Glutamatergic neuron (in vitro differentiated cells): ENCODE data around the gene ZNF558. TPM values are rescaled to one million over a fixed set of nuclear protein-coding genes. Genes with fewer than 3 reads are reported as not detected.

ENCODE experiments used
- DNase-seq: peaks from one replicate; pipeline ENCODE4 v3.0.0; 2022
- H3K27ac Mint-ChIP-seq: one replicate; pipeline ENCODE4 v1.8.0; 2020; ENCODE audit warnings: mild to moderate bottlenecking, mixed read lengths, inconsistent platforms; ENCODE audit not compliant: unreplicated experiment
- H3K27me3 Mint-ChIP-seq: one replicate; pipeline ENCODE4 v1.8.0; 2020; ENCODE audit warnings: mild to moderate bottlenecking, moderate library complexity, mixed read lengths, inconsistent platforms; ENCODE audit not compliant: unreplicated experiment
- H3K36me3 Mint-ChIP-seq: one replicate; pipeline ENCODE4 v1.8.0; 2020; ENCODE audit warnings: mild to moderate bottlenecking, mixed read lengths, inconsistent platforms; ENCODE audit not compliant: unreplicated experiment
- H3K4me1 Mint-ChIP-seq: one replicate; pipeline ENCODE4 v1.8.0; 2020; ENCODE audit warnings: mild to moderate bottlenecking, low read depth, mixed read lengths, inconsistent platforms; ENCODE audit not compliant: unreplicated experiment
- H3K4me3 Mint-ChIP-seq: one replicate; pipeline ENCODE4 v1.8.0; 2020; ENCODE audit warnings: mild to moderate bottlenecking, mixed read lengths, inconsistent platforms; ENCODE audit not compliant: unreplicated experiment
- H3K9me3 Mint-ChIP-seq: one replicate; pipeline ENCODE4 v1.8.0; 2020; ENCODE audit warnings: mild to moderate bottlenecking, moderate library complexity, mixed read lengths, inconsistent platforms; ENCODE audit not compliant: unreplicated experiment
- total RNA-seq: library from RNA; stranded (reverse); fragmentation: NEBNext Ultra II Directional; extraction: Animal tissue kit (Norgen Biotek cat#: 25700); gene quantifications from one replicate; pipeline ENCODE4 v1.2.1, GENCODE V29; 2021; ENCODE audit not compliant: unreplicated experiment
- TF ChIP-seq, protein P1 (sequence below): fragments of 200-600 bp; sonication (generic); IDR thresholded peaks from one replicate; pipeline ENCODE4 v1.5.0; 2021; ENCODE audit not compliant: partially characterized antibody, unreplicated experiment

ZNF558 gene
- total RNA-seq, 1 donor from 2014 or later: 11.7 TPM

DNA sequence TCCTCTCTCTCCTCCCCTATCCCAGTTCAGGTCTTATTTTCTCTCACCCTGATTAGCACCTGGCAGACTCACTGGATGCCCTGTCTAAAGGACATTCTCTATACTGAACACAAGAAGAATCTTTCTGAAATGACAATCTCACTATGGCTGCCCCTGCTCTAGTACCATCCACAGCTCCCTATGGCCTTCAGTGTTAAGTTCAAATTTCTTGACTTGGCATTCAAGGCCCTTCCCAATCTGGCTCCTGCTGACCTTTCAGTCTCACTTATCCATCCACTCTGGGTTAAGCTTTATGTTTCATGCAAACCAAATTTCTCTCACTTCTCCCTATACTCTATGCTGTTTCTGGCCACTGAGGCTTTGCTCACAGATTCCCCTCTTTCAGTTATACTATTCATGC is 34.2 kb upstream of the ZNF558 start:
- no peak for DNase-seq
- Mint-ChIP-seq H3K27me3 (peaks cover 2% of the 10 kb centered on the region), H3K27ac (no peak overlapping the region), H3K9me3 (peaks cover 5% of the 10 kb centered on the region), H3K4me3 (no peak overlapping the region), H3K36me3 (no peaks in the 10 kb centered on the region), H3K4me1 (no peaks in the 10 kb centered on the region)
- TF ChIP-seq, protein P1, sequence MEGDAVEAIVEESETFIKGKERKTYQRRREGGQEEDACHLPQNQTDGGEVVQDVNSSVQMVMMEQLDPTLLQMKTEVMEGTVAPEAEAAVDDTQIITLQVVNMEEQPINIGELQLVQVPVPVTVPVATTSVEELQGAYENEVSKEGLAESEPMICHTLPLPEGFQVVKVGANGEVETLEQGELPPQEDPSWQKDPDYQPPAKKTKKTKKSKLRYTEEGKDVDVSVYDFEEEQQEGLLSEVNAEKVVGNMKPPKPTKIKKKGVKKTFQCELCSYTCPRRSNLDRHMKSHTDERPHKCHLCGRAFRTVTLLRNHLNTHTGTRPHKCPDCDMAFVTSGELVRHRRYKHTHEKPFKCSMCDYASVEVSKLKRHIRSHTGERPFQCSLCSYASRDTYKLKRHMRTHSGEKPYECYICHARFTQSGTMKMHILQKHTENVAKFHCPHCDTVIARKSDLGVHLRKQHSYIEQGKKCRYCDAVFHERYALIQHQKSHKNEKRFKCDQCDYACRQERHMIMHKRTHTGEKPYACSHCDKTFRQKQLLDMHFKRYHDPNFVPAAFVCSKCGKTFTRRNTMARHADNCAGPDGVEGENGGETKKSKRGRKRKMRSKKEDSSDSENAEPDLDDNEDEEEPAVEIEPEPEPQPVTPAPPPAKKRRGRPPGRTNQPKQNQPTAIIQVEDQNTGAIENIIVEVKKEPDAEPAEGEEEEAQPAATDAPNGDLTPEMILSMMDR: no peak

DNA sequence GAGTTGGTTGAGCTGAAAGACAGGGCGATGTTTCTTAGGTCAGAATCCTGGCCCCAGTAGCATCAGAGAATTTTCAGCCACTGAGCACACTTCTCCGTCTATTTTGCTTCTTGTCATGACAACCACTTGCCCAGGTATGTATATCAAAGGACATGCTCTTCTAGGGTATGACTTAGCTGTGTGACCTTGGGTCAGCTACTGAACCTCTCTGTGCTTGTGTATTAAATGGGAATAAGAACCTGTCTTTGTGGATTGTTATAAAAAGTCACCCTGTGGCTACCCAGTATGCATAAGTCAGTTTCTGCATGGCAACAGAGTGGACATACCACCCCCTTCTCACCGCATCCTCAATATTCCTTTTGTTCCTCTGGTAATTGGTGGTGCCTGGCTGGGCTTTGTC is 26.2 kb upstream of the ZNF558 start:
- DNase-seq: no peak
- Mint-ChIP-seq H3K9me3 (peaks cover 5% of the 10 kb centered on the region), H3K4me3 (no peak overlapping the region), H3K27ac (no peak overlapping the region), H3K36me3 (peaks cover 3% of the 10 kb centered on the region), H3K4me1 (no peaks in the 10 kb centered on the region), H3K27me3 (peaks cover 3% of the 10 kb centered on the region)
- TF ChIP-seq, protein P1: no peak

DNA sequence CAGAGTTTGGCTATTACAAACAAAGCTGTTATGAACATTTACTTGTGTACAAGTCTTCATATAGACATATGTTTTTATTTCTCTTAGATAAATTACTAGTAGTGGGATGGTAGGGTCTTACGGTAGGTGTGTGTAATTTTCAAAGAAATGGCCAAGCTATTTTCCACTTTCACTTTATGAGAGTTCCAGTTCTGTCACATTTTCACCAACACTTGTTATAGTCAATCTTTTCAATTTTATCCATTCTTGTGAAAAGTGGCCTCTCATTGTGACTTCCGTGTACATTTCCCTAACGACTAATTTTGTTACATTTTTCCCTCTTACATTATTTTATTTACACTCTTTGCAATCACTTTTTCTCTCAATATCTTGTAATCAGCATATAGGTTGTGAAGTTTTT is 18.4 kb upstream of the ZNF558 start:
- DNase-seq: no peak
- peaks cover 8% of the 10 kb centered on the region for H3K27me3 Mint-ChIP-seq
- H3K27ac Mint-ChIP-seq: no peak overlapping the region
- H3K36me3 Mint-ChIP-seq: peaks cover 18% of the 10 kb centered on the region
- H3K4me1 Mint-ChIP-seq: no peaks in the 10 kb centered on the region
- H3K9me3 Mint-ChIP-seq: peaks cover 10% of the 10 kb centered on the region
- H3K4me3 Mint-ChIP-seq: no peak overlapping the region
- TF ChIP-seq, protein P1: no peak

DNA sequence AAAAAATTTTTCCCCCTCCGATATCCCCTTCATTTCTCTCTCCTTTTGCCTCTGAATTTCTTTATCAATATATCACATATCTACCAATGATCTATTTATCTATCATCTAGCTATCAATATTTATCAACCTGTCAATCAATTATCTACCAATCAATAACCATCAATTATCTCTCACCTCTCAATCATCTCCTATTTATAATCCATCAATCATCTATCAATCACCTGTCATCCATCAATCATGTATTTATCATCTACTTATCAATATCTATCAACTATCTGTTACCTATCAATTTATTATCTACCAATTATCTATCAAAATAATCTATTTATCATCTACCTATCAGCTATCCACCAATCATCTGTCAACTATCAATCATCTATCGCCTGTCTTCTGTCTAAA is 17.1 kb upstream of the ZNF558 start:
- Mint-ChIP-seq H3K4me3 (no peak overlapping the region), H3K4me1 (no peaks in the 10 kb centered on the region), H3K9me3 (peaks cover 10% of the 10 kb centered on the region), H3K27ac (no peak overlapping the region), H3K27me3 (peaks cover 8% of the 10 kb centered on the region), H3K36me3 (peaks cover 18% of the 10 kb centered on the region)
- no peak for DNase-seq
- TF ChIP-seq, protein P1: no peak

DNA sequence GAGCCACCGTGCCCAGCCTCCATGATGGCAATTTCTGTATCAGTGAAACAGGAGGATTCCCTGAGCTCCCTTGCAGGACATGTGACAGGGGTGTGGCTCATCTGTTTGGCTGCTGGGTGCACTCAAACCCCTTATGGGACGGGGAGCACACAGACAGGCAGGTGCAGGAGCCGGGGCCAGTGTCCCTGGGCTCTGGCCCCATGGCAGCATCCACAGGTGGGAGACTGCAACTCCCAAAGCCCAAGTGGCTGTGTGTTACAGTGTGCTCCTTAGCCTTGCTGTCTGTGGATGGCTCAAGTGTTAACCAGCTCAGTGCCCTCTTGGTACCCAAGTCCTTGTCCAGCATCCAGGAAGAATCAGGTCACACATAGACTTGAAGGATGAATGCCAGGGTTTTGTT is 14.7 kb upstream of the ZNF558 start:
- Mint-ChIP-seq H3K27ac (no peak overlapping the region), H3K9me3 (peaks cover 11% of the 10 kb centered on the region)

More for the DNA sequence above, 14.7 kb upstream of the ZNF558 start:
- TF ChIP-seq, protein P1: no peak
- no peak for DNase-seq
- no peak overlapping the region for H3K4me3 Mint-ChIP-seq
- peaks cover 11% of the 10 kb centered on the region for H3K27me3 Mint-ChIP-seq
- H3K4me1 Mint-ChIP-seq: no peaks in the 10 kb centered on the region
- peaks cover 27% of the 10 kb centered on the region for H3K36me3 Mint-ChIP-seq
